Regular cardiac myocyte (primary cell): Measurements from ENCODE around the gene KRT33A. TPM values are rescaled to one million over a fixed set of nuclear protein-coding genes. Genes with fewer than 3 reads are reported as not detected.

ENCODE experiments used
- total RNA-seq: library from RNA; depleted of rRNA; stranded (reverse); fragments of >200 nt; gene quantifications from 2 replicates; pipeline ENCODE4 v1.2.3, GENCODE V29; 2014

Gene KRT33A
- not detected in 2 replicates for total RNA-seq

GRCh38 chr17:41350381-41350878 lies at the start of gene KRT33A:
Gene KRT33A, minus strand, starts transcription at chr17:41350828. Its CDS starts 61 bp downstream, at chr17:41350767.

GRCh38 chr17:41396996-41397660 lies 46.5 kb upstream of the KRT33A start, which contains the start of gene KRT31:
Gene KRT31, minus strand, starts transcription at chr17:41397608. Its CDS starts 69 bp downstream, at chr17:41397539.

GRCh38 chr17:41381943-41382342 lies 31.3 kb upstream of the KRT33A start, which contains the start of gene KRT34:
Gene KRT34, minus strand, starts transcription at chr17:41382306. Its CDS starts 60 bp downstream, at chr17:41382246.

DNA sequence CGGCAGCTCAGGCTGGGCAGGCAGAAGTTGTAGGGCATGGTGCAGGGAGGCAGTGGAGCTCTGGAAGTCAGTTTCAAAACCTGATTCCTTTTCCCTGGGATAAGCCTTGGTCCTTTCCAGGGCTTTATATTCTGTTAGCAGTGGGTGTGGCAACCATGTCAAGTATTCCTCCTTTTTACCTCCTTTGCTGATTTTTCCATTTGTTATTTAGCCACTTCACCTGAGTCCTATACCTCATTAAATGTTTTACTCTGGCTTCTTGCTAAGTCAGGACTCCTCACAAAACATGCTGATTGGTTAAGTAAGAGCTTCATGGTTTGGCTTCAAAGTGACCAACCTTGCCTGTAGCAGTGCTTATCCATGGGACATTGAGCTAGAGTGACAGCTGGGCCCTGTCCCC lies 19.1 kb upstream of the KRT33A start, which contains the start of gene KRT33B:
Gene KRT33B, minus strand, starts transcription at position 101 of the 400 bp plus-strand sequence. Its CDS starts 63 bp downstream, at position 38.

GRCh38 chr17:41315204-41315794 lies 35.3 kb downstream of the KRT33A start, which contains the start of gene KRTAP17-1:
Gene KRTAP17-1, minus strand, starts transcription at chr17:41315710. Its CDS starts 60 bp downstream, at chr17:41315650.

GRCh38 chr17:41308918-41309359 lies 41.7 kb downstream of the KRT33A start, which contains the start of gene KRTAP16-1:
Gene KRTAP16-1, minus strand, starts transcription at chr17:41309309. Its CDS starts 56 bp downstream, at chr17:41309253.

DNA sequence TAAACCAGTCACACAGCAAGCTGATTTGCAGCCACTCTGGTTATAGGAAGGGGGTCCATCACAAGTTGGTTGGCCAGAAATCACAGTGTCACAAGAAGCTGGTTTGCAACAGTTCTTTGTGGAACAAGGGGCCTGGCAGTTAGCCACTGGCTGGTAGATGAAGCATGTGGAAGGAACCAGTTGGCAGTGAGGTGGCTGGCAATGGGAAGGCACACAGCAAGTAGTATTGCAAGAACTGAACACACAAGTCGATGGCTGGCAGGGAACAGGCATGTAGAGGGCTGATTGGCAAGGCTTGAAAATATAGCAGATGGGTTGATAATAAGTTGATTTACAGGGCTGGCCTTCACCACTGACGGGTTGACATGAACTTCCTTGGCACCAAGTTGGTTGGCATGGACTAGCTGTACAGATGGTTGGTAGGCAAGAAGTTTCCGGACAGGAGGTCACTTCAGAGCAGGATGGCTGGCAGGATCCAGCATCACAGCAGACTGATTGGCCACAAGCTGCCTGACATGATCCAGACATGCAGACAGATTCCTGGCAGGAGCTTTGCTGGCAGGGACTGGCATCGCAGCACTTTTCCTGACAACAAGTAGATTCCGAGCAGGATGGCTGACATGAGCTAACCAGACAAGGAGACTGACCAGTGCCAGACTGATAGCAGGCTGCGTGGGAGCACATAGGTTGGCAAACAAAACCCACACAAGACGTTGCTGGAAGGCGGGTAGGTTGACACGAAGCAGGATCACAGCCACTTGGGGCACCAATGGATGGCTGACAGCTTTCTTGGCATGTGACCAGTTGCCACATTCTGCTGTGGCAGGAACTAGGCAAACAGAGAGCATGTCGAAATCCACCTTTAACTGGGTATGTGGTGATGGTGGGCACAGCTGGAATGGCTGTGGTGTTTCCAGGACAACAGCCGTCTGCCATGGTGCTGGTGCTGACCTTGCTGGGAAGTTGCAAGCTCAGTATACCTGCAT lies 48.4 kb downstream of the KRT33A start, which contains the start of gene KRTAP29-1:
Gene KRTAP29-1, minus strand, starts transcription at position 936 of the 986 bp plus-strand sequence. Its CDS starts 0 bp downstream, at position 936.

Other genes starting within 250 kb of the KRT33A start
- not detected in 2 replicates for gene KRTAP4-16, start 248.6 kb downstream of the KRT33A start, total RNA-seq
- gene KRTAP4-9, start 245.4 kb downstream of the KRT33A start, total RNA-seq = not detected in 2 replicates
- not detected in 2 replicates for gene KRTAP4-11, start 232.5 kb downstream of the KRT33A start, total RNA-seq
- gene KRTAP4-12, start 226.6 kb downstream of the KRT33A start, total RNA-seq = not detected in 2 replicates
- not detected in 2 replicates for gene KRTAP4-6, start 210.3 kb downstream of the KRT33A start, total RNA-seq
- gene KRTAP4-5, start 201.0 kb downstream of the KRT33A start, total RNA-seq = not detected in 2 replicates
- gene KRTAP4-4, start 190.1 kb downstream of the KRT33A start, total RNA-seq = not detected in 2 replicates
- not detected in 2 replicates for gene KRTAP4-3, start 182.6 kb downstream of the KRT33A start, total RNA-seq
- gene KRTAP4-2, start 172.6 kb downstream of the KRT33A start, total RNA-seq = not detected in 2 replicates
- not detected in 2 replicates for gene KRTAP4-1, start 165.9 kb downstream of the KRT33A start, total RNA-seq
- not detected in 2 replicates for gene KRTAP9-1, start 160.9 kb downstream of the KRT33A start, total RNA-seq
- gene KRTAP9-2, start 124.2 kb downstream of the KRT33A start, total RNA-seq = not detected in 2 replicates
- gene KRTAP9-3, start 118.4 kb downstream of the KRT33A start, total RNA-seq = not detected in 2 replicates
- not detected in 2 replicates for gene KRTAP9-8, start 112.8 kb downstream of the KRT33A start, total RNA-seq
- not detected in 2 replicates for gene KRTAP9-4, start 101.1 kb downstream of the KRT33A start, total RNA-seq
- gene KRTAP9-9, start 95.4 kb downstream of the KRT33A start, total RNA-seq = not detected in 2 replicates
- not detected in 2 replicates for gene KRTAP9-6, start 85.5 kb downstream of the KRT33A start, total RNA-seq
- not detected in 2 replicates for gene KRTAP9-7, start 75.1 kb downstream of the KRT33A start, total RNA-seq
- not detected in 2 replicates for gene KRTAP29-1, start 48.0 kb downstream of the KRT33A start, total RNA-seq
- not detected in 2 replicates for gene KRTAP16-1, start 41.5 kb downstream of the KRT33A start, total RNA-seq
- not detected in 2 replicates for gene KRTAP17-1, start 35.1 kb downstream of the KRT33A start, total RNA-seq
- gene KRT33B, start 19.0 kb upstream of the KRT33A start, total RNA-seq = under 0.01 TPM in 2 replicates
- 2.0 and 2.9 TPM in 2 replicates for gene KRT34, start 31.5 kb upstream of the KRT33A start, total RNA-seq
- not detected in 2 replicates for gene KRT31, start 46.8 kb upstream of the KRT33A start, total RNA-seq
- not detected in 2 replicates for gene KRT37, start 73.8 kb upstream of the KRT33A start, total RNA-seq
- gene KRT38, start 90.2 kb upstream of the KRT33A start, total RNA-seq = not detected in 2 replicates
- not detected in 2 replicates for gene KRT32, start 116.6 kb upstream of the KRT33A start, total RNA-seq
- gene KRT35, start 130.3 kb upstream of the KRT33A start, total RNA-seq = not detected in 2 replicates
- not detected in 2 replicates for gene KRT36, start 139.1 kb upstream of the KRT33A start, total RNA-seq
- gene KRT13, start 154.8 kb upstream of the KRT33A start, total RNA-seq = 0.58 TPM in 1 of 2 replicates, not detected in the other
- gene KRT15, start 168.1 kb upstream of the KRT33A start, total RNA-seq = 0.56 and 3.5 TPM in 2 replicates
- 71.3 and 87.2 TPM in 2 replicates for gene KRT19, start 177.5 kb upstream of the KRT33A start, total RNA-seq
- not detected in 2 replicates for gene KRT9, start 221.2 kb upstream of the KRT33A start, total RNA-seq
- 0.38 and 0.56 TPM in 2 replicates for gene KRT14, start 236.1 kb upstream of the KRT33A start, total RNA-seq